Measurements from ENCODE around the gene HDAC4. TPM values are rescaled to one million over a fixed set of nuclear protein-coding genes. Genes with fewer than 3 reads are reported as not detected.

HDAC4 gene
- total RNA-seq, 1 donor, result 20.3 TPM

DNA sequence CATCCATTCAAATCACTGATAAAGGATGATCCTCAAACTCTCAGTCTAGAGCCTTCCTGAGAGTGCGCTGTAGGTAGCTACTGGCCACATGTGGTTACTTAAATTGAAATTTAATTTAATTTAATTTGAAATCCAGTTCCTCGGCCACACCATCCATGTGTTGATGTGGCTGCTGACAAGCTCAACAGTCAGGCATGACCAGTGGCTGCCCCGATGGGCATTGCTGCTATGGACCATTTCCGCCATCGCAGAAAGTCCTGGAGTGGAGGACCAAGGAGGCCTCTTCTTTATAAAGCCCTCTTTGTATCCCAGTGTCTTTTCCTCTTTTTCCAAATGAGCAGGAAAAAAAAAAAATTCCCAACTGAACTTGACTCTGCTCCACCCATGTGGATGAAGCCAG is 100.6 kb downstream of the HDAC4 start:
- DNase-seq (ENCODE audit: low read depth), result no peak
- no peak for TF ChIP-seq CTCF (IDR thresholded peaks at IDR 0.05; ENCODE audit: insufficient read depth, low read depth, low read length)
- no peak overlapping the region for H3K4me3 ChIP-seq (ENCODE audit: low read depth, low read length)

DNA sequence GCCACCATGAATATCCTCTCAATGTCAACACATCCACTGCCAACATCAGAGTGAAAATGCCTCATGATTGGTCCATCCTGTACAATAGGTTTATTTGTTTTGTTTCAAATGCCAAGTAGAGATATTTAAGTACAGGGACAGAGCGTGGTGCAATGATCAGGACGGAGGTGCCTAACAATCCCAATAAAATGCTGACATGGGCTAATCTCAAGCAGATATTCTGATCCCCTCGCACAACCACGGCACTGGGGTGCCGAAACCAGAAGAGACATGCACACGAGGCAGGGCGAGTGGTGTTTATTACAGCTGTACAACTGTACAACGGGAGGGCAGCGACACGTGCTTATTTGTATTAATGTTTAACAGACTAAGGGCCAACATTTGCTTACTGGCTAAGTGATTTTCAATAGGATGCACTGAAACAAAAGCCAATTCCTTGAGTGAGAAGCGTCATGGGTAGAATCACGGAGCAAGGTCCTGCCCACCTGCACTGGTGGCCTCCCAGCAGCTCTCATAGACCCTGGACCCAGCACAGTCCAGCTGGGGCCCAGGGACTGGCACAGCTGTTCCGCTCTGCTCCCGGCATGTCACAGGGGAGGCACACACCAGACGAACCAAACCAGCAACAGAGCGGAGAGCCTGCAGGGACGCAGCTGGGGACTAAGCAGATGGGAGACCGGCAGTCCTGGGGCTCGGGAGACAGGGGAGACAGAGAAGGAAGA is 101.4 kb downstream of the HDAC4 start:
- TF ChIP-seq CTCF (IDR thresholded peaks at IDR 0.05; ENCODE audit: insufficient read depth, low read depth, low read length), result no peak
- no peak for DNase-seq (ENCODE audit: low read depth)
- H3K4me3 ChIP-seq (ENCODE audit: low read depth, low read length), result no peak overlapping the region

DNA sequence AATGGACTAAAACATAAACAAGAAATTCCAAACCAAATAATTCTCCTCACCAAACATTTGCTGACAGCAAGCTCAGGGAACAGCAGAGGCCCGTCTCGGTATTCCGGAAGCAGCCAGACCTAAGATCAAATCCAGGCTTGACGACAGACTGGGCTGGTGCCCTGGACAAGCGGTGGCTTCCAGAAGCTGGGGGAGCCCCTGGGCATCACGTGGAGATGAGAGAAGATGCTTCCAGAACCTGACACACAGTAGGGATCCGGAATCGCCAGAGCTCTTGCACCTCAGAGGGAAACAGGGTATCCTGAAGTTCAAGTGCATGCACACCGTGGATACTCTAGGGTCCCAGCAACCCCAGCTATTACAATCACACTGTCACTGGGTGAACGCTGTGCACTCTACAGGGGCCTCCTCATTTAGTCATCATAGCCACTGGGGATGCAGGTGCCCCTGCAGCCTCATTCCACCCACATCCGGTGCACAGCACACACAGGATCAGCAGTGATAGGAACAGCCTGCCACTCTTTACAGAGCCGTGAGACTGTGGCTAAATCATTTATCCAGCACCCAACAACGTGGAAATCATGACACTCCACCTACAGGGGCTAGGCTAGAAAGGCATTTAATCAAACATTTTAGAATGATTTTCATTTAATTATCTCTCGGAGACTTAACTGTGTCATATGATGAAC is 102.6 kb downstream of the HDAC4 start:
- no peak overlapping the region for H3K4me3 ChIP-seq (ENCODE audit: low read depth, low read length)
- no peak for DNase-seq (ENCODE audit: low read depth)
- no peak for TF ChIP-seq CTCF (IDR thresholded peaks at IDR 0.05; ENCODE audit: insufficient read depth, low read depth, low read length)

DNA sequence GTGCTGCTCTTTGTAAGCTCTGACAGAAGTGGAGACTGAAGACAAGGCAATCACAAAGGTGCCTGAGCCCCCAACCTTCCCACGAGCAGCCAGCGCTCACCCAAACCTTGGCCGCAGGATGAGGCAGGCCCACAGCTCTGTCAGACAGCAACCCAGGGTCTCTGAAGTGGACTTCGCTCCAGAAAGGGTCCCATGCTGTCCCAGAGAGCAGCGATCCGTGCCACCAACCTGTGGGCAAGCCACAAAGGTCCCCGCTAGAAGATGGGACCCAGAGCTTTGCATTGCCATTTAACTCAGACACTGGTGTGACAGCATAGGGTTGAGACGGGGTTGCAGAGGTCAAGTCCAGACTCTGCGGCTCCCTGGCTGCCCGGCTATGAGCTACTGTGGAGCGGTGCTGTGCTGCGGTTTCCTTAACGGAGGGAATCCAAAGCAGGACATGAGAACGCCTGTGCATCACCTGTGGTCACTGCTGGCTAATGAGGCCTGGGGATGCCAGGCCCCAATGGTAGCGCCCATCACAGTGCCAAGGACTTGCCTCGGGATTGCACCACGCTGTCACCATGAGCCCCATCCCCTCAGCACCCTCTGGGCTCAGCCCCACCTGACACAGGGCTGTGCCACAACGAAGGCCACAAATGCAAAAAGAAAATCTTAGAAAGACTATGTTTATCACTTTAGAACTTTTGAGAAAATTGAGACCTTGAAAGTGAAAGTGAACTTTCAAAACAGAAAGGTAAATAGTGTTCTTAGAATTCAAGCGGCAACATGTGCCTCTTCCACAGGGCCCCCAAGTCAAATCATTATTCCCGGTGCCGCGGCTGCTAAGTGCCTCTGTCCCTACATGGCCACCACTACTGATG is 103.4 kb downstream of the HDAC4 start:
- H3K4me3 ChIP-seq (ENCODE audit: low read depth, low read length), result no peak overlapping the region
- no peak for DNase-seq (ENCODE audit: low read depth)
- TF ChIP-seq CTCF (IDR thresholded peaks at IDR 0.05; ENCODE audit: insufficient read depth, low read depth, low read length), result no peak

- no peak for TF ChIP-seq CTCF (IDR thresholded peaks at IDR 0.05; ENCODE audit: insufficient read depth, low read depth, low read length)
- no peak overlapping the region for H3K4me3 ChIP-seq (ENCODE audit: low read depth, low read length)
- no peak for DNase-seq (ENCODE audit: low read depth)
Measured at GRCh38 chr2:239296020-239296932, 104.5 kb downstream of the HDAC4 start.

Data from fibroblast of villous mesenchyme (primary cell).